Measurements from ENCODE around the gene TBRG1.

- TF ChIP-seq CTCF (IDR thresholded peaks at IDR 0.05): no peak
- TF ChIP-seq EP300 (IDR thresholded peaks at IDR 0.05): no peak
Measured at GRCh38 chr11:124656774-124657630, 34.3 kb downstream of the TBRG1 start.
